Transverse colon (tissue), 4 donors: ENCODE data around the gene TMEM234.

Experiments used
- EP300 ChIP-seq: sonication (generic); formaldehyde crosslinking; IDR thresholded peaks from one replicate; pipeline ENCODE4 v1.6.1; 2017; ENCODE audit warnings: antibody characterized with exemption, low read depth
- POLR2A ChIP-seq: fragments of 450-650 bp; IDR thresholded peaks from one replicate; pipeline ENCODE4 v1.6.1; 2016; ENCODE audit warnings: antibody characterized with exemption, mild to moderate bottlenecking, moderate library complexity
- POLR2AphosphoS5 ChIP-seq, 3 donors: sonication (generic); formaldehyde crosslinking; IDR thresholded peaks; one replicate each; pipeline ENCODE4 v1.6.1; 2016; ENCODE audit warnings: antibody characterized with exemption in 3 of 3
- TF ChIP-seq, protein P1 (sequence below), 5 experiments: fragments of 200-600 bp in 3 of 5; fragments of 450-650 bp in 2 of 5; sonication (generic) in 3 of 5; IDR thresholded peaks; 1 replicate in 2 of 5; 2 replicates in 3 of 5; pipeline ENCODE4 v1.5.1; 2016 to 2017; ENCODE audit warnings: antibody characterized with exemption in 5 of 5, inconsistent platforms in 3 of 5, mild to moderate bottlenecking in 2 of 5, moderate library complexity in 1 of 5

DNA sequence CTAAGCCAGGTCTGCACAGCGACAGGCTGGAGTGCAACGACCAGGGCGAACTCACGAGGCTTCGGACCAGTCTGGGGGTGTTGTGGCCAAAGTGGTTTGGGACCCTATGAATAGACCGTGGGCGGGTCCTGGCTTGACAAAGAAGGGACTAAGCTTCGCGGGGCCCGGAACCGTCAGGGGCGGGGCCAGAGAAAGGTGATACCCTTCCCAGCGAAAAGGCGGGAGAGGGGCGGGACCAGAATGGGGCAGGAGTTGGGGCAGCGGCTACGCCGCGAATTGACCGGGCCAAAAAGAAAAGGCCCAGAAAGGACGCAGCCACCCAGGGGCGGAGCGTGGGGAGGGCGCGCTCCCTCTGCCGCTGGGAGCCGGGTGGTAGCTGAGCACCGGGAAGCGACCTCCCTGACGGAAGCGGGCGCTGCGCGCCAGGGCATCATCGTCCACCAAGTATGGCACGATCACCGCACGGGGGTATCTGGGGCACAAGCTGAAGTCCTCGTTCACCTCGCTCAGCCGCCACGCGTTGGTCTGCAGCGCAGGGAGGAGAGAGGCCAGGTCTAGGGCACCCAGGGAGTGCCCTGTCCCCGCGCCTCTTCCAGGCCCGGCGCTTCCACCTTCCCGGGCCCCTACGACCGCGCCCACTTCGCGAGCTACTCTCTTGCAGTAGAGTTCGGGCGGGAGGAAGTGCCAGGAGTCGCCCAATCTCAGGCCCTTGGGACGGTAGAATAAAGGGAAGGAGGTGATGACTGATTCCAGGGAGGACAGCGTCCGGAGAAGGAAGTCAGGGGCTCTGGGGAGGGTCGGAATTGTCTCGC is 18.2 kb upstream of the TMEM234 start:
- TF ChIP-seq, protein P1, sequence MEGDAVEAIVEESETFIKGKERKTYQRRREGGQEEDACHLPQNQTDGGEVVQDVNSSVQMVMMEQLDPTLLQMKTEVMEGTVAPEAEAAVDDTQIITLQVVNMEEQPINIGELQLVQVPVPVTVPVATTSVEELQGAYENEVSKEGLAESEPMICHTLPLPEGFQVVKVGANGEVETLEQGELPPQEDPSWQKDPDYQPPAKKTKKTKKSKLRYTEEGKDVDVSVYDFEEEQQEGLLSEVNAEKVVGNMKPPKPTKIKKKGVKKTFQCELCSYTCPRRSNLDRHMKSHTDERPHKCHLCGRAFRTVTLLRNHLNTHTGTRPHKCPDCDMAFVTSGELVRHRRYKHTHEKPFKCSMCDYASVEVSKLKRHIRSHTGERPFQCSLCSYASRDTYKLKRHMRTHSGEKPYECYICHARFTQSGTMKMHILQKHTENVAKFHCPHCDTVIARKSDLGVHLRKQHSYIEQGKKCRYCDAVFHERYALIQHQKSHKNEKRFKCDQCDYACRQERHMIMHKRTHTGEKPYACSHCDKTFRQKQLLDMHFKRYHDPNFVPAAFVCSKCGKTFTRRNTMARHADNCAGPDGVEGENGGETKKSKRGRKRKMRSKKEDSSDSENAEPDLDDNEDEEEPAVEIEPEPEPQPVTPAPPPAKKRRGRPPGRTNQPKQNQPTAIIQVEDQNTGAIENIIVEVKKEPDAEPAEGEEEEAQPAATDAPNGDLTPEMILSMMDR (IDR thresholded peaks at IDR 0.05) = peak in 4 of 5 experiments; percentile 11 to 43 (median 17)
- TF ChIP-seq POLR2A = peak; percentile 59
- no peak for TF ChIP-seq EP300
- TF ChIP-seq POLR2AphosphoS5 (IDR thresholded peaks at IDR 0.05) = peak; percentile 40 to 87 (median 73)
